B cell (primary cell): ENCODE measurements around the gene PDE4B. TPM values are rescaled to one million over a fixed set of nuclear protein-coding genes. Genes with fewer than 3 reads are reported as not detected.

ENCODE experiments used
- ATAC-seq: fragments of 200-7000 bp; cut with Tn5 transposase; one replicate; pipeline ENCODE4 v1.10.0; 2021; ENCODE audit warnings: low read depth, mild to moderate bottlenecking, moderate number of reproducible peaks, moderate library complexity
- CTCF ChIA-PET: fragments of 350-600 bp; sonication (Branson Sonifier 250); formaldehyde crosslinking; loops from one replicate; lab custom pipeline; 2021; ENCODE audit warnings: antibody characterized with exemption, inconsistent platforms; lab: Charles Lee
- POLR2A ChIA-PET: fragments of 350-600 bp; sonication (Branson Sonifier 250); formaldehyde crosslinking; loops from one replicate; lab custom pipeline; 2021; ENCODE audit warnings: antibody characterized with exemption; lab: Charles Lee
- DNase-seq: peaks from one replicate; pipeline ENCODE4 v3.0.0; 2013
- H2AFZ ChIP-seq: 2 replicates; pipeline ENCODE4 v1.6.1; 2012; ENCODE audit warnings: mild to moderate bottlenecking, low read depth, low read length; ENCODE audit not compliant: insufficient read depth, poor library complexity, severe bottlenecking
- H3K27ac ChIP-seq, 2 donors: 1 replicate in 1 of 2; 2 replicates in 1 of 2; pipeline ENCODE4 v1.5.1; 2012 to 2013; ENCODE audit warnings: low read length in 2 of 2, mild to moderate bottlenecking in 2 of 2, moderate library complexity in 1 of 2
- H3K27me3 ChIP-seq, 4 experiments: fragments of 200-600 bp in 1 of 4; sonication (generic) in 1 of 4; replicated peaks in 1 of 4; 1 replicate in 2 of 4; 2 replicates in 2 of 4; pipeline versions ENCODE4 v1.6.1 to v1.7.0; 2013 to 2016; ENCODE audit warnings: low read length in 3 of 4, mild to moderate bottlenecking in 2 of 4, mixed read lengths in 1 of 4, moderate library complexity in 1 of 4; ENCODE audit not compliant: insufficient read depth in 4 of 4, control insufficient read depth in 3 of 4; ENCODE audit errors: control extremely low read depth in 1 of 4
- H3K36me3 ChIP-seq, 2 experiments: replicated peaks in 1 of 2; 1 replicate in 1 of 2; 2 replicates in 1 of 2; pipeline versions ENCODE4 v1.6.1 to v1.7.1; 2013; ENCODE audit warnings: low read length in 1 of 2; ENCODE audit not compliant: insufficient read depth in 2 of 2, control insufficient read depth in 1 of 2; ENCODE audit errors: control extremely low read depth in 1 of 2, extremely low read depth in 1 of 2
- H3K4me1 ChIP-seq, 2 donors: fragments of 200-600 bp in 1 of 2; sonication (generic) in 1 of 2; 1 replicate in 1 of 2; 2 replicates in 1 of 2; pipeline versions ENCODE4 v1.5.1 to v1.6.1; 2013 to 2017; ENCODE audit warnings: low read length in 2 of 2; ENCODE audit not compliant: control insufficient read depth in 2 of 2, insufficient read depth in 2 of 2
- H3K4me2 ChIP-seq: replicated peaks from 2 replicates; pipeline ENCODE3; 2012; ENCODE audit warnings: mild to moderate bottlenecking, low read depth, low read length; ENCODE audit not compliant: poor library complexity, severe bottlenecking
- H3K4me3 ChIP-seq, 5 experiments: fragments of 200-600 bp in 1 of 5; sonication (generic) in 1 of 5; 1 replicate in 3 of 5; 2 replicates in 2 of 5; pipeline versions ENCODE4 v1.5.1 to v1.7.0; 2011 to 2016; ENCODE audit warnings: low read length in 4 of 5, mild to moderate bottlenecking in 4 of 5, low read depth in 2 of 5, control low read depth in 1 of 5, moderate library complexity in 1 of 5; ENCODE audit not compliant: insufficient read depth in 1 of 5; ENCODE audit errors: control extremely low read depth in 1 of 5, extremely low read depth in 1 of 5
- H3K79me2 ChIP-seq: fragments of 200-600 bp; sonication (generic); one replicate; pipeline ENCODE4 v1.6.0; 2016; ENCODE audit warnings: low read length; ENCODE audit not compliant: control insufficient read depth, insufficient read depth
- H3K9ac ChIP-seq: fragments of 200-600 bp; sonication (generic); 2 replicates; pipeline ENCODE4 v1.6.1; 2017; ENCODE audit warnings: mild to moderate bottlenecking, low read length, moderate library complexity
- H3K9me3 ChIP-seq, 3 donors: one replicate each; pipeline versions ENCODE4 v1.6.1 to v1.7.1; 2013; ENCODE audit warnings: low read length in 2 of 3; ENCODE audit not compliant: control insufficient read depth in 2 of 3, insufficient read depth in 1 of 3; ENCODE audit errors: control extremely low read depth in 1 of 3
- H4K20me1 ChIP-seq: 2 replicates; pipeline ENCODE4 v1.6.0; 2012; ENCODE audit warnings: mild to moderate bottlenecking, low read length; ENCODE audit not compliant: insufficient read depth, control insufficient read depth, poor library complexity, severe bottlenecking
- H3K27ac Mint-ChIP-seq: one replicate; pipeline ENCODE4 v1.8.0; 2021; ENCODE audit warnings: mixed read lengths
- H3K27me3 Mint-ChIP-seq: one replicate; pipeline ENCODE4 v1.8.0; 2021; ENCODE audit warnings: mixed read lengths
- H3K4me1 Mint-ChIP-seq: one replicate; pipeline ENCODE4 v1.8.0; 2021; ENCODE audit warnings: mixed read lengths
- H3K4me3 Mint-ChIP-seq: one replicate; pipeline ENCODE4 v1.8.0; 2021; ENCODE audit warnings: mixed read lengths
- H3K9me3 Mint-ChIP-seq: one replicate; pipeline ENCODE4 v1.8.0; 2022; ENCODE audit warnings: mixed read lengths; ENCODE audit not compliant: insufficient read depth
- EZH2 ChIP-seq: IDR thresholded peaks from 2 replicates; pipeline ENCODE4 v1.6.1; 2012; ENCODE audit warnings: borderline replicate concordance, low read depth, mild to moderate bottlenecking, moderate library complexity, low read length; ENCODE audit not compliant: insufficient read depth, poor library complexity, severe bottlenecking
- WGBS: methylation state at CpG from one replicate; pipeline ENCODE4 v1.1.5; 2013; ENCODE audit warnings: missing lambda C conversion rate; ENCODE audit not compliant: insufficient coverage; 5-methylcytosine and 5-hydroxymethylcytosine counted together
- intact Hi-C: fragments of 100-400 bp; cut with micrococcal nuclease; formaldehyde crosslinking; loops from one replicate; pipeline ENCODE4 v1.10.0; 2022
- polyA plus RNA-seq: library from polyadenylated mRNA; depleted of rRNA; stranded (reverse); fragments of >200 nt; gene quantifications from 2 replicates; pipeline ENCODE4 v1.2.3, GENCODE V29; 2012
- total RNA-seq, 2 donors: library from RNA; stranded (reverse); fragments of 120-200 nt in 1 of 2; gene quantifications; 1 replicate in 1 of 2; 2 replicates in 1 of 2; pipeline versions ENCODE4 v1.2.3 to v1.2.4, GENCODE V29; 2013 to 2022
- TF ChIP-seq, protein P1 (sequence below): fragments of 200-600 bp; IDR thresholded peaks from one replicate; pipeline ENCODE4 v1.8.0; 2022; ENCODE audit warnings: antibody characterized with exemption, mild to moderate bottlenecking

Gene PDE4B
- total and polyA plus RNA-seq, 2 donors (not counting 1 experiment from before 2014, with no cell fraction given), result 63.7 to 242 TPM

DNA sequence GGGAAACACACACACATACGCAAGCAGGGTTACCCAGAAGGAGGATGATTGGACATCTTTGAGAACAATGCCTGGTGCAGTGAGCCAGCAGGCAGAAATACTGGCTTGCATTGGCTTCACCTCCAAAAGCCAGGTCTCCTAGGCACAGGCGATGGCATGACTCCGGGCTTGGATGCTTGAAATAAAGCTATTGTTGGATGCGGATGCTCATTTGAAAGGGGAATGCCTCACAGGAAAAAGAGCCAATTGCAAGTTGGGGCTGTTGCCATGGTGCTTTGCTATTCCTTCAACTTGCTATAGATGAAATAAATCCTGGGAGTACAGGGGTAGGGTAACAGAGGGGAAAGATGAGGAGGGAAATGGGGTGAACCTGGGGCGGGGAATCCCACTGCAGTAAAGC lies 560.6 kb downstream of the PDE4B start:
- intact Hi-C loops, result no loop called here
- H3K4me2 ChIP-seq, result peak overlapping the region; percentile 61
- ATAC-seq, result no peak
- H3K27me3 Mint-ChIP-seq, result no peaks in the 10 kb centered on the region
- H3K79me2 ChIP-seq, result peaks cover 98% of the 10 kb centered on the region
- no peaks in the 10 kb centered on the region for H3K9me3 Mint-ChIP-seq
- H3K9ac ChIP-seq, result no peak overlapping the region
- POLR2A ChIA-PET, result interaction anchor here (1.0 kb wide), 1 partner anchor 49 kb away, joined by 3 read pairs; no protein-coding TSS in a partner anchor
- H3K9me3 ChIP-seq, result no peaks in the 10 kb centered on the region
- no peak overlapping the region for H3K4me3 ChIP-seq
- no peak for DNase-seq
- CTCF ChIA-PET, result interaction anchor here (1.1 to 6.1 kb wide), 6 partner anchors 9 to 111 kb away, joined by 3 to 71 read pairs (median 4); no protein-coding TSS in a partner anchor
- peak overlapping the region in 1 of 2 donors; percentile 87 for H3K27ac ChIP-seq
- peak overlapping the region; percentile 69 for H3K4me3 Mint-ChIP-seq
- H3K27ac Mint-ChIP-seq, result peak overlapping the region; percentile 56
- peaks cover 17 to 39% of the 10 kb centered on the region in 2 experiments for H3K36me3 ChIP-seq
- no peak overlapping the region for H2AFZ ChIP-seq
- peaks cover 92% of the 10 kb centered on the region for H3K4me1 Mint-ChIP-seq
- TF ChIP-seq, protein P1, sequence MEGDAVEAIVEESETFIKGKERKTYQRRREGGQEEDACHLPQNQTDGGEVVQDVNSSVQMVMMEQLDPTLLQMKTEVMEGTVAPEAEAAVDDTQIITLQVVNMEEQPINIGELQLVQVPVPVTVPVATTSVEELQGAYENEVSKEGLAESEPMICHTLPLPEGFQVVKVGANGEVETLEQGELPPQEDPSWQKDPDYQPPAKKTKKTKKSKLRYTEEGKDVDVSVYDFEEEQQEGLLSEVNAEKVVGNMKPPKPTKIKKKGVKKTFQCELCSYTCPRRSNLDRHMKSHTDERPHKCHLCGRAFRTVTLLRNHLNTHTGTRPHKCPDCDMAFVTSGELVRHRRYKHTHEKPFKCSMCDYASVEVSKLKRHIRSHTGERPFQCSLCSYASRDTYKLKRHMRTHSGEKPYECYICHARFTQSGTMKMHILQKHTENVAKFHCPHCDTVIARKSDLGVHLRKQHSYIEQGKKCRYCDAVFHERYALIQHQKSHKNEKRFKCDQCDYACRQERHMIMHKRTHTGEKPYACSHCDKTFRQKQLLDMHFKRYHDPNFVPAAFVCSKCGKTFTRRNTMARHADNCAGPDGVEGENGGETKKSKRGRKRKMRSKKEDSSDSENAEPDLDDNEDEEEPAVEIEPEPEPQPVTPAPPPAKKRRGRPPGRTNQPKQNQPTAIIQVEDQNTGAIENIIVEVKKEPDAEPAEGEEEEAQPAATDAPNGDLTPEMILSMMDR, result no peak
- TF ChIP-seq EZH2, result no peak
- WGBS, result 95% methylated on average over 4 of the region's 5 CpGs
- peaks cover 59 to 77% of the 10 kb centered on the region in 2 donors for H3K4me1 ChIP-seq
- peaks cover 4% of the 10 kb centered on the region for H4K20me1 ChIP-seq
- H3K27me3 ChIP-seq, result no peaks in the 10 kb centered on the region
